GM23338 (cell line): Measurements from ENCODE around the gene NAXE. TPM values are rescaled to one million over a fixed set of nuclear protein-coding genes. Genes with fewer than 3 reads are reported as not detected.

Experiments used
- ATAC-seq: fragments of 200-7000 bp; cut with Tn5 transposase; 3 replicates; pipeline ENCODE4 v1.9.1; 2020
- DNase-seq: peaks from one replicate; pipeline ENCODE4 v3.0.0-alpha.2; 2015; ENCODE audit warnings: low spot score
- H2AFZ ChIP-seq: fragments of 200-600 bp; sonication (generic); 2 replicates; pipeline ENCODE4 v1.8.0; 2016; ENCODE audit warnings: antibody characterized with exemption, mild to moderate bottlenecking, moderate library complexity
- H3F3A ChIP-seq: fragments of 200-600 bp; sonication (generic); replicated peaks from 2 replicates; pipeline ENCODE4 v1.8.0; 2017; ENCODE audit warnings: antibody characterized with exemption, mixed run types, low read depth
- H3K27ac ChIP-seq: fragments of 200-600 bp; sonication (generic); 2 replicates; pipeline ENCODE4 v1.6.1; 2016; ENCODE audit warnings: low read depth
- H3K27me3 ChIP-seq: fragments of 200-600 bp; sonication (generic); 2 replicates; pipeline ENCODE4 v1.8.0; 2016; ENCODE audit warnings: mild to moderate bottlenecking, mixed run types, moderate library complexity; ENCODE audit not compliant: insufficient read depth
- H3K36me3 ChIP-seq: fragments of 200-600 bp; sonication (generic); 2 replicates; pipeline ENCODE4 v1.8.0; 2016; ENCODE audit warnings: mild to moderate bottlenecking; ENCODE audit not compliant: insufficient read depth
- H3K4me1 ChIP-seq: fragments of 200-600 bp; sonication (generic); 2 replicates; pipeline ENCODE4 v1.8.0; 2016; ENCODE audit warnings: mild to moderate bottlenecking, moderate library complexity; ENCODE audit not compliant: insufficient read depth
- H3K4me2 ChIP-seq: fragments of 200-600 bp; sonication (generic); 2 replicates; pipeline ENCODE4 v1.7.1; 2017; ENCODE audit warnings: mixed run types
- H3K4me3 ChIP-seq: fragments of 200-600 bp; sonication (generic); 2 replicates; pipeline ENCODE4 v1.6.1; 2016; ENCODE audit warnings: mixed run types
- H3K79me2 ChIP-seq: fragments of 200-600 bp; sonication (generic); replicated peaks from 2 replicates; pipeline ENCODE4 v1.8.0; 2017; ENCODE audit warnings: mild to moderate bottlenecking; ENCODE audit not compliant: insufficient read depth
- H3K9me2 ChIP-seq: fragments of 200-600 bp; sonication (generic); 2 replicates; pipeline ENCODE4 v1.8.0; 2017; ENCODE audit not compliant: insufficient read depth
- H4K20me1 ChIP-seq: fragments of 200-600 bp; sonication (generic); replicated peaks from 2 replicates; pipeline ENCODE4 v1.8.0; 2017; ENCODE audit warnings: mild to moderate bottlenecking; ENCODE audit not compliant: insufficient read depth
- H3K27ac Mint-ChIP-seq: 2 replicates; pipeline ENCODE4 v1.8.0; 2020; ENCODE audit warnings: inconsistent platforms, mild to moderate bottlenecking, moderate library complexity, mixed read lengths
- H3K27me3 Mint-ChIP-seq: 3 replicates; pipeline ENCODE4 v1.8.0; 2022; ENCODE audit warnings: low read depth, mild to moderate bottlenecking, moderate library complexity, mixed read lengths, inconsistent platforms; ENCODE audit not compliant: insufficient read depth, poor library complexity
- H3K36me3 Mint-ChIP-seq: 3 replicates; pipeline ENCODE4 v1.8.0; 2021; ENCODE audit warnings: low read depth, mild to moderate bottlenecking, inconsistent platforms, moderate library complexity, mixed read lengths
- H3K4me1 Mint-ChIP-seq: 3 replicates; pipeline ENCODE4 v1.8.0; 2020; ENCODE audit warnings: mild to moderate bottlenecking, inconsistent platforms, mixed read lengths
- H3K4me3 Mint-ChIP-seq: 3 replicates; pipeline ENCODE4 v1.8.0; 2021; ENCODE audit warnings: moderate library complexity, mild to moderate bottlenecking, inconsistent platforms, mixed read lengths
- H3K9me3 Mint-ChIP-seq: 3 replicates; pipeline ENCODE4 v1.8.0; 2020; ENCODE audit warnings: moderate library complexity, mild to moderate bottlenecking, inconsistent platforms, mixed read lengths
- CTCF ChIP-seq, 2 experiments: fragments of 200-600 bp in 1 of 2; sonication (generic) in 1 of 2; conservative IDR thresholded peaks; 2 replicates each; pipeline versions ENCODE4 v1.5.1 to v1.6.1; 2016 to 2017; ENCODE audit warnings: antibody characterized with exemption in 2 of 2, low read depth in 2 of 2, mild to moderate bottlenecking in 2 of 2, moderate library complexity in 1 of 2
- EZH2 ChIP-seq: fragments of 200-600 bp; sonication (generic); IDR thresholded peaks from one replicate; pipeline ENCODE4 v1.8.0; 2017; ENCODE audit warnings: antibody characterized with exemption, mild to moderate bottlenecking, low read depth; ENCODE audit not compliant: unreplicated experiment
- EZH2phosphoT487 ChIP-seq: fragments of 200-600 bp; sonication (generic); IDR thresholded peaks from one replicate; pipeline ENCODE4 v1.8.1; 2018; ENCODE audit warnings: antibody characterized with exemption; ENCODE audit not compliant: unreplicated experiment
- JUNB ChIP-seq: IDR thresholded peaks from one replicate; pipeline ENCODE4 v1.6.1; 2016; ENCODE audit warnings: antibody characterized with exemption; ENCODE audit not compliant: unreplicated experiment
- NANOG ChIP-seq: IDR thresholded peaks from 2 replicates; pipeline ENCODE4 v1.6.1; 2016; ENCODE audit warnings: antibody characterized with exemption, borderline replicate concordance
- REST ChIP-seq: IDR thresholded peaks from one replicate; pipeline ENCODE4 v1.6.1; 2018; ENCODE audit warnings: antibody characterized with exemption; ENCODE audit not compliant: unreplicated experiment
- STAT1 ChIP-seq: IDR thresholded peaks from one replicate; pipeline ENCODE4 v1.6.1; 2016; ENCODE audit warnings: antibody characterized with exemption; ENCODE audit not compliant: unreplicated experiment
- ZNF462 ChIP-seq: fragments of 250-450 bp; sonication (Bioruptor Pico); IDR thresholded peaks from 2 replicates; pipeline ENCODE4 v1.5.0; 2020; ENCODE audit warnings: mild to moderate bottlenecking, moderate library complexity
- polyA plus RNA-seq: library from polyadenylated mRNA; unstranded; fragments of >200 nt; fragmentation: Nextera tagmentation; extraction: Ambion mirVana; gene quantifications from 2 replicates; pipeline ENCODE4 v1.2.1, GENCODE V29; 2016
- total RNA-seq: library from RNA; depleted of rRNA; stranded (reverse); fragments of >200 nt; shearing (Covaris generic); gene quantifications from 2 replicates; pipeline ENCODE4 v1.2.3, GENCODE V29; 2014

NAXE gene
- total and polyA plus RNA-seq, 2 experiments from 2014 or later = 82.1 to 87.5 TPM

- TF ChIP-seq ZNF462 (CRISPR knock-in tag) (no peak), JUNB (no peak), NANOG (no peak), EZH2 (no peak)
Measured at GRCh38 chr1:156572663-156573018, 18.9 kb upstream of the NAXE start (continued).

- H3K27ac Mint-ChIP-seq = no peak overlapping the region
- H3K4me3 Mint-ChIP-seq = no peak overlapping the region
- no peak overlapping the region for H3K4me2 ChIP-seq
- peaks cover 10% of the 10 kb centered on the region for H3K4me1 ChIP-seq
- DNase-seq = no peak
- ATAC-seq = no peak
- peaks cover 6% of the 10 kb centered on the region for H3K27me3 Mint-ChIP-seq
- peaks cover 4% of the 10 kb centered on the region for H4K20me1 ChIP-seq
- peaks cover 15% of the 10 kb centered on the region for H3K4me1 Mint-ChIP-seq
- H3K4me3 ChIP-seq = no peak overlapping the region
- no peaks in the 10 kb centered on the region for H3K9me3 Mint-ChIP-seq
- H3K27me3 ChIP-seq = no peaks in the 10 kb centered on the region
- 0 out of 2 replicates have a peak, but pooled peaks cover 12% of the 10 kb centered on the region for H3F3A ChIP-seq
- no peaks in the 10 kb centered on the region for H3K36me3 ChIP-seq
- H3K79me2 ChIP-seq = peaks cover 16% of the 10 kb centered on the region
- H2AFZ ChIP-seq = no peak overlapping the region
- peaks cover 6% of the 10 kb centered on the region for H3K36me3 Mint-ChIP-seq
- no peaks in the 10 kb centered on the region for H3K9me2 ChIP-seq
- TF ChIP-seq NANOG = no peak
- no peak for TF ChIP-seq REST
- TF ChIP-seq EZH2phosphoT487 = no peak
- TF ChIP-seq STAT1 = no peak
- TF ChIP-seq CTCF (conservative IDR thresholded peaks at IDR 0.05; ENCODE audit: low read depth in 2 of 2) = peak; percentile 9 to 47; a peak in 2 of 4 replicates
- TF ChIP-seq EZH2 = no peak
- no peak overlapping the region for H3K27ac ChIP-seq
Measured at GRCh38 chr1:156574039-156574633, 17.4 kb upstream of the NAXE start.
